Parathyroid adenoma (tissue), 2 donors: Measurements from ENCODE around the gene ZC3H12C.

Experiments used
- H2AFZ ChIP-seq: fragments of 300-600 bp; sonication (generic); one replicate; pipeline ENCODE4 v1.7.0; 2017; ENCODE audit warnings: antibody characterized with exemption, mild to moderate bottlenecking
- H3K27ac ChIP-seq: fragments of 300-600 bp; sonication (generic); one replicate; pipeline ENCODE4 v1.7.0; 2017
- H3K27me3 ChIP-seq: fragments of 300-600 bp; sonication (generic); one replicate; pipeline ENCODE4 v1.7.0; 2017; ENCODE audit warnings: low read length; ENCODE audit not compliant: control insufficient read depth, insufficient read depth
- H3K36me3 ChIP-seq: fragments of 300-600 bp; sonication (generic); one replicate; pipeline ENCODE4 v1.7.0; 2017; ENCODE audit warnings: low read length; ENCODE audit not compliant: control insufficient read depth, insufficient read depth
- H3K4me1 ChIP-seq: fragments of 300-600 bp; sonication (generic); one replicate; pipeline ENCODE4 v1.7.0; 2017; ENCODE audit warnings: control low read depth
- H3K4me2 ChIP-seq: fragments of 300-600 bp; sonication (generic); one replicate; pipeline ENCODE4 v1.7.0; 2017; ENCODE audit warnings: low read length
- H3K4me3 ChIP-seq: fragments of 300-600 bp; sonication (generic); one replicate; pipeline ENCODE4 v1.7.0; 2017; ENCODE audit warnings: low read depth, low read length
- H3K79me2 ChIP-seq: fragments of 300-600 bp; sonication (generic); one replicate; pipeline ENCODE4 v1.7.0; 2017; ENCODE audit warnings: control low read depth
- H3K9ac ChIP-seq: fragments of 300-600 bp; sonication (generic); one replicate; pipeline ENCODE4 v1.7.0; 2017; ENCODE audit warnings: mild to moderate bottlenecking
- H3K9me3 ChIP-seq: fragments of 300-600 bp; sonication (generic); one replicate; pipeline ENCODE4 v1.7.0; 2017; ENCODE audit warnings: low read length; ENCODE audit not compliant: control insufficient read depth
- TF ChIP-seq, protein P1 (sequence below): fragments of 300-600 bp; sonication (generic); IDR thresholded peaks from one replicate; pipeline ENCODE4 v1.7.0; 2017; ENCODE audit warnings: antibody characterized with exemption, mild to moderate bottlenecking
- donor health status: primary hyperparathyroidism.

Gene ZC3H12C

DNA sequence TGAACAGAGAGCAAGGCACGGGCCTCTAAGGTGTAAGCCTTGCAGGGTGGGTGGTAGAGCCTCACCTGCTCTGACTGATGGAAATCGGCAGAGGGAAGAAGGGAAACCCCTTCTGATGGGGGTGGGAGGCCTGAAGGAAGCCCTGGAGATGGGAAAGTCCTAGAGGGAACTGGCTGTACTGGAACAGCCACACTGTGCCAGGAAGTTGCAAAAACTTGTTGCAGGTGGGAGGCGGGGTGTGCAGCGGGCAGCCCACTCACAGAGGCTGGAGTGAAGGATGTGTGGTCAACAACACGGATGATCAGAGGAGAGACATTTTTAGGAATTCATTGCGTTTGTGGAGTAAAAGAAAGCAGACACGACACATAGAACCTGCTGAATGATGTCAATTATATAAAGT is 91.3 kb downstream of the ZC3H12C start:
- Histone ChIP-seq H3K9ac (no peak overlapping the region), H3K4me1 (no peaks in the 10 kb centered on the region), H3K9me3 (no peaks in the 10 kb centered on the region), H3K27ac (no peak overlapping the region), H3K36me3 (no peaks in the 10 kb centered on the region), H2AFZ (no peak overlapping the region), H3K4me2 (no peak overlapping the region), H3K79me2 (no peaks in the 10 kb centered on the region), H3K27me3 (no peaks in the 10 kb centered on the region), H3K4me3 (no peak overlapping the region)
- TF ChIP-seq, protein P1, sequence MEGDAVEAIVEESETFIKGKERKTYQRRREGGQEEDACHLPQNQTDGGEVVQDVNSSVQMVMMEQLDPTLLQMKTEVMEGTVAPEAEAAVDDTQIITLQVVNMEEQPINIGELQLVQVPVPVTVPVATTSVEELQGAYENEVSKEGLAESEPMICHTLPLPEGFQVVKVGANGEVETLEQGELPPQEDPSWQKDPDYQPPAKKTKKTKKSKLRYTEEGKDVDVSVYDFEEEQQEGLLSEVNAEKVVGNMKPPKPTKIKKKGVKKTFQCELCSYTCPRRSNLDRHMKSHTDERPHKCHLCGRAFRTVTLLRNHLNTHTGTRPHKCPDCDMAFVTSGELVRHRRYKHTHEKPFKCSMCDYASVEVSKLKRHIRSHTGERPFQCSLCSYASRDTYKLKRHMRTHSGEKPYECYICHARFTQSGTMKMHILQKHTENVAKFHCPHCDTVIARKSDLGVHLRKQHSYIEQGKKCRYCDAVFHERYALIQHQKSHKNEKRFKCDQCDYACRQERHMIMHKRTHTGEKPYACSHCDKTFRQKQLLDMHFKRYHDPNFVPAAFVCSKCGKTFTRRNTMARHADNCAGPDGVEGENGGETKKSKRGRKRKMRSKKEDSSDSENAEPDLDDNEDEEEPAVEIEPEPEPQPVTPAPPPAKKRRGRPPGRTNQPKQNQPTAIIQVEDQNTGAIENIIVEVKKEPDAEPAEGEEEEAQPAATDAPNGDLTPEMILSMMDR: no peak

DNA sequence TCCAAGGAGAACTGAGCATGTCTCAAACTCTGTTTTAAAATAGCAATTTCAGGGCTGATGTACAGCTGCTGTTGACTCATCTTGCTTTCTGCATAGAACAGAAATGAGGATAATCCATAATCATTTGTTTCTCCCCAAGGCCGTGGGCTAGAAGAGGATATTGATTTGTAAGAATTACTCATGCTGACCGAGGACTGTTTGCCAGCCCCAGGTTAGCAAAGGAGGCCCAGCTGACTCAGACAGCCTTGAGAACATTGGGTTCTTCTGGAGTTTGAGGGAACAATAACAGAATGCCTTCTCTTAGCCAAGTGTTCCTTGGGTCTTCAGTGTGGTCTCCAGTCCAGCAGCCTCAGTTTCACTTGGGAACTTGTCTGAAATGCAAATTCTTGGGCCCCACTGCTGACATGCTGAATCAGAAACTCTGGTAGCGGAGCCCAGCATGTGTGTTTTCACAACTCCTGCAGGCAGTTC is 92.0 kb downstream of the ZC3H12C start:
- Histone ChIP-seq H3K4me3 (no peak overlapping the region), H3K9me3 (no peaks in the 10 kb centered on the region), H2AFZ (no peak overlapping the region), H3K4me1 (no peaks in the 10 kb centered on the region), H3K27me3 (no peaks in the 10 kb centered on the region), H3K79me2 (no peaks in the 10 kb centered on the region), H3K27ac (no peak overlapping the region), H3K4me2 (no peak overlapping the region), H3K36me3 (no peaks in the 10 kb centered on the region), H3K9ac (no peak overlapping the region)
- TF ChIP-seq, protein P1: no peak

DNA sequence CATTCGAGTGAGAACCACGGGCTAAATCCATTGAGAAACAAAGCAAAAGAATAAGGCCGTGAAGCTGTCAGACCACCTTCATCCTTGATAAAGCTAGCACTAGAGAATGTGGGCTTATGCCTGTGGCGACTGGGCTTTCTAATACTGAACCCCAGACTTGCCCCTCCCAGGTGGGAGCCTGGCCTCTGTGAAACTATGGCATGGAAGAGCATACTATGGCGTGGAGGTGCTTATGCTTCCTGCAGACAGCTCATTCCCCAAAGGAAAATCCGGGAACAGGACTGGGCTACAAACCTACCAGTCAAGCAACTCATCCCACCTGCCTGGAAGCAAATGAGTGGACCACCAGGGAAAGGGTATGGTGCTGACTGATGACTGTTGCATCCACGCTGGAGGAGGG is 92.4 kb downstream of the ZC3H12C start:
- Histone ChIP-seq H3K4me1 (no peaks in the 10 kb centered on the region), H3K9me3 (no peaks in the 10 kb centered on the region), H2AFZ (no peak overlapping the region), H3K4me2 (no peak overlapping the region), H3K27ac (no peak overlapping the region), H3K9ac (no peak overlapping the region), H3K79me2 (no peaks in the 10 kb centered on the region), H3K36me3 (no peaks in the 10 kb centered on the region), H3K27me3 (no peaks in the 10 kb centered on the region), H3K4me3 (no peak overlapping the region)
- TF ChIP-seq, protein P1: no peak

DNA sequence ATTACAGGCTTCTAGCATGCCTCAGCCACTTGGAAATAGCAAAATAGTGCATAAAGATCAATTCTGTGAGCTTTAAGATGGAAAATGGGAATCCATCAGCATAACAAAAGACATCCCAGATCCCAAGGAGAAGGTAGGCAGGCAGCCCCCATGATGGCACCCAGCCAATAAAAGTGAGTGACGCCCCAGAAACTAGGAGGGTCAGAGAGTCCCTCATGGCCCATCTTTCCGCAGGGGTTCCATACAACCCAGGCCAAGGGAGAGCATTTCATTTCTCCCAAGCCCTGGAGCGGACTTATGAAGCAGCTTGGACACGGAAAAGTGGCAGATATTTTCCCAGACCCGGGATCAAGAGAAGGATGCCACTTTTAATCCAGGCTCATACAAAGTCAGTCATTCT is 93.3 kb downstream of the ZC3H12C start:
- TF ChIP-seq, protein P1: no peak
- Histone ChIP-seq H3K36me3 (no peaks in the 10 kb centered on the region), H3K4me1 (no peaks in the 10 kb centered on the region), H3K27ac (no peak overlapping the region), H3K9ac (no peak overlapping the region), H3K4me2 (no peak overlapping the region), H3K9me3 (no peaks in the 10 kb centered on the region), H2AFZ (no peak overlapping the region), H3K4me3 (no peak overlapping the region), H3K79me2 (no peaks in the 10 kb centered on the region), H3K27me3 (no peaks in the 10 kb centered on the region)

DNA sequence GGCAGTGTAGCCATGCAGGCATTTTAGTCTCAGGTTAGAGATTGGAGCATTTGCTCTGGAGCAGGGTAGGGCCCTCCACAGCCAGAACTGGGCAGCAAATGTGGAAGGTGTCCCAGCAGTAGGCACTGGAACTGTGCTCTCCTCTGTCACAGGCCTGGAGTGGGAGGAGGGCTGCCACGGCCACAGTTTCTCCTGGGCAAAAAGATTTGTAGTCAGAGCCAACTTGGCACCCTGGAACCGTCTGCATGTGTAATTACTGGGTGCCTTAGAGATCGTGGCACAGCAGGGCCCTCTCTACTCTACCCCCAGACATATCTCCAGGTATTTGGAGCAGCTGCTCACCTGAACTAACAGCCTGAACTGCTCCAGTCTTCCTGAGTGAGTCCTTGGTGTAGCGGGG is 93.7 kb downstream of the ZC3H12C start:
- H2AFZ ChIP-seq: no peak overlapping the region
- H3K4me3 ChIP-seq: no peak overlapping the region
- no peak overlapping the region for H3K9ac ChIP-seq
- H3K79me2 ChIP-seq: no peaks in the 10 kb centered on the region
- H3K27me3 ChIP-seq: no peaks in the 10 kb centered on the region
- no peaks in the 10 kb centered on the region for H3K4me1 ChIP-seq
- TF ChIP-seq, protein P1: no peak
- H3K36me3 ChIP-seq: no peaks in the 10 kb centered on the region
- H3K4me2 ChIP-seq: no peak overlapping the region
- H3K9me3 ChIP-seq: no peaks in the 10 kb centered on the region
- H3K27ac ChIP-seq: no peak overlapping the region
